ENCODE measurements around the gene ARL4A. TPM values are rescaled to one million over a fixed set of nuclear protein-coding genes. Genes with fewer than 3 reads are reported as not detected.

The ARL4A gene
- total and polyA plus RNA-seq, 2 donors (not counting 3 experiments of a cell fraction or from before 2014, with no cell fraction given), result 34.1 to 43.2 TPM

DNA sequence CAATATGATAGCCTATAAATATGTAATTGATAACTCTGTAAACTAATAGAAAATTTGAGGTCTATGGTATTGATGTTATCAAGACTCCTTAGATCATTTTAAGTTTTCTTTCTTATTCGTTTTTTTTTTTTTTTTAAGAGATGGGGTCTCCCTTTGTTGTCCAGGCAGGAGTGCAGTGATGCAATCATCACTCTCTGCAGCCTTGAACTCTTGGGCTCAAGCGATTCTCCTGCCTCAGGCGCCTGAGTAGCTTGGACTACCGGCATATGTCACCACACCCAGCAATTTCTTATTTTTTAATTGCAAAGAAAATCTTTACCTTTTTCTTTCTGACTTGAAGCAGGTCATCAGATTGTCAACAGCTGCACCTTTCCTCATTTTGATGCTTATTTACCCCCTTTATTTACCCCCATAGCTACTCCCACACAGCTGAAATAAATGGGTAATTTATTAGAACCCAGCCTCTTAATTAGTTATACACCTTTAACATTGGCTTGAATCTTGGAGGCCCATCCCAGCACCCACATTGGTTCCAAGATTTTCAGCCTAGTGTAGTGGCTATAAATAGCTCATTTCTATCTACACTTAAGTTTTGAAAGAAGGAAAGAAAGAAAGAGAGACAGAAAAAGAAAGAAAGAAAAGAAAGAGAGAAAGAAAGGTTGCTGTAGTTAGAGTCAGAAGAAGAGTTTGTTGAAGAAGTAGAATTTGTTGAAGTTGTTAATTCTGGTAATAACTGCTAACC is 38.3 kb downstream of the ARL4A start:
- no peaks in the 10 kb centered on the region for H3K36me3 ChIP-seq (ENCODE audit: control insufficient read depth in 2 of 2, extremely low read depth in 1 of 2, insufficient read depth in 2 of 2, low read length in 2 of 2)
- intact Hi-C loops (cut with micrococcal nuclease) (no loop called here), dilution Hi-C loops (cut with MboI; ENCODE audit: extremely low pct_ligation_motif_present, low sequenced_read_pairs) (no loop called here)
- H3K4me2 ChIP-seq (ENCODE audit: insufficient read depth, low read length), result no peak overlapping the region
- peaks cover 34% of the 10 kb centered on the region for H3K4me1 ChIP-seq (ENCODE audit: control insufficient read depth, extremely low read depth, insufficient read depth, low read length)
- POLR2A ChIA-PET, result no interaction called here
- TF ChIP-seq, protein P1, sequence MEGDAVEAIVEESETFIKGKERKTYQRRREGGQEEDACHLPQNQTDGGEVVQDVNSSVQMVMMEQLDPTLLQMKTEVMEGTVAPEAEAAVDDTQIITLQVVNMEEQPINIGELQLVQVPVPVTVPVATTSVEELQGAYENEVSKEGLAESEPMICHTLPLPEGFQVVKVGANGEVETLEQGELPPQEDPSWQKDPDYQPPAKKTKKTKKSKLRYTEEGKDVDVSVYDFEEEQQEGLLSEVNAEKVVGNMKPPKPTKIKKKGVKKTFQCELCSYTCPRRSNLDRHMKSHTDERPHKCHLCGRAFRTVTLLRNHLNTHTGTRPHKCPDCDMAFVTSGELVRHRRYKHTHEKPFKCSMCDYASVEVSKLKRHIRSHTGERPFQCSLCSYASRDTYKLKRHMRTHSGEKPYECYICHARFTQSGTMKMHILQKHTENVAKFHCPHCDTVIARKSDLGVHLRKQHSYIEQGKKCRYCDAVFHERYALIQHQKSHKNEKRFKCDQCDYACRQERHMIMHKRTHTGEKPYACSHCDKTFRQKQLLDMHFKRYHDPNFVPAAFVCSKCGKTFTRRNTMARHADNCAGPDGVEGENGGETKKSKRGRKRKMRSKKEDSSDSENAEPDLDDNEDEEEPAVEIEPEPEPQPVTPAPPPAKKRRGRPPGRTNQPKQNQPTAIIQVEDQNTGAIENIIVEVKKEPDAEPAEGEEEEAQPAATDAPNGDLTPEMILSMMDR (IDR thresholded peaks at IDR 0.05; ENCODE audit: extremely low read depth in 1 of 2, insufficient read depth in 1 of 2, low read depth in 1 of 2, low read length in 2 of 2), result no peak
- TF ChIP-seq, protein P2, sequence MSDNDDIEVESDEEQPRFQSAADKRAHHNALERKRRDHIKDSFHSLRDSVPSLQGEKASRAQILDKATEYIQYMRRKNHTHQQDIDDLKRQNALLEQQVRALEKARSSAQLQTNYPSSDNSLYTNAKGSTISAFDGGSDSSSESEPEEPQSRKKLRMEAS (IDR thresholded peaks at IDR 0.05; ENCODE audit: insufficient read depth, insufficient read length), result no peak
- no peak for TF ChIP-seq MYC (IDR thresholded peaks at IDR 0.05; ENCODE audit: low read depth, low read length)
- TF ChIP-seq POLR2A (IDR thresholded peaks at IDR 0.05; ENCODE audit: low read depth, low read length), result no peak
- TF ChIP-seq EZH2 (IDR thresholded peaks at IDR 0.05; ENCODE audit: borderline replicate concordance, low read depth, low read length, severe bottlenecking), result no peak
- H3K9me1 ChIP-seq (replicated peaks; ENCODE audit: control insufficient read depth, extremely low read depth, insufficient read depth, low read length), result no peaks in the 10 kb centered on the region
- no peak overlapping the region for H3K9ac ChIP-seq (replicated peaks; ENCODE audit: extremely low read depth, insufficient read depth, low read length)
- no peak overlapping the region for H3K4me3 ChIP-seq (replicated peaks in 1 of 3; ENCODE audit: insufficient read depth in 1 of 3, low read depth in 1 of 3, low read length in 3 of 3)
- H3K27ac ChIP-seq (ENCODE audit: insufficient read depth, low read depth, low read length), result no peak overlapping the region
- CTCF ChIA-PET, result interaction anchor here (0.6 to 3.5 kb wide), 2 partner anchors 10 to 34 kb away, joined by 3 to 24 read pairs; no protein-coding TSS in a partner anchor
- H3K79me2 ChIP-seq (ENCODE audit: control insufficient read depth, insufficient read depth, low read length), result no peaks in the 10 kb centered on the region
- H2AFZ ChIP-seq (ENCODE audit: low read depth, low read length), result no peak overlapping the region
- H3K9me3 ChIP-seq (replicated peaks; ENCODE audit: control insufficient read depth, insufficient read depth, low read length), result no peaks in the 10 kb centered on the region
- H4K20me1 ChIP-seq (replicated peaks; ENCODE audit: control insufficient read depth, extremely low read depth, insufficient read depth, low read length), result no peaks in the 10 kb centered on the region
- no peaks in the 10 kb centered on the region for H3K27me3 ChIP-seq (ENCODE audit: control insufficient read depth in 2 of 2, insufficient read depth in 2 of 2, low read length in 2 of 2)
- no TSS peak for BruUV-seq (replicated peaks)
- DNase-seq (ENCODE audit: low read depth, low spot score) (no peak), FAIRE-seq (no peak)
